ENCODE data around the gene SOX11. TPM values are rescaled to one million over a fixed set of nuclear protein-coding genes. Genes with fewer than 3 reads are reported as not detected.
"Not testable (repeated sequence)": the region's sequence is repeated elsewhere in the genome, so short reads cannot be mapped to it uniquely, and the experiment has no call there.

SOX11 gene
- total RNA-seq, 1 experiment from 2014 or later: 24.8 TPM

GRCh38 chr2:5665066-5665465, 27.1 kb upstream of the SOX11 start (continued):
- TF ChIP-seq ATF2 (CRISPR knock-in tag; IDR thresholded peaks at IDR 0.05; ENCODE audit: borderline replicate concordance, low read depth): no peak
- TF ChIP-seq TCF7 (CRISPR knock-in tag; IDR thresholded peaks at IDR 0.05; ENCODE audit: low read depth): no peak
- no peak for TF ChIP-seq IRF2 (CRISPR knock-in tag; IDR thresholded peaks at IDR 0.05; ENCODE audit: borderline replicate concordance, low read depth)
- no peak for TF ChIP-seq USF2 (CRISPR knock-in tag; IDR thresholded peaks at IDR 0.05)
- no peak for TF ChIP-seq TEAD4 (CRISPR knock-in tag; IDR thresholded peaks at IDR 0.05)
- TF ChIP-seq SOX15 (CRISPR knock-in tag; IDR thresholded peaks at IDR 0.05): no peak
- TF ChIP-seq OVOL2 (CRISPR knock-in tag; IDR thresholded peaks at IDR 0.05; ENCODE audit: borderline replicate concordance): no peak
- TF ChIP-seq NR1H2 (CRISPR knock-in tag; IDR thresholded peaks at IDR 0.05): no peak
- no peak for TF ChIP-seq SP1 (CRISPR knock-in tag; conservative IDR thresholded peaks at IDR 0.05)

- Mint-ChIP-seq H3K9me3 (peaks cover 60% of the 10 kb centered on the region), H3K4me3 (no peak overlapping the region), H3K27me3 (ENCODE audit: low read depth) (peaks cover 9% of the 10 kb centered on the region), H3K36me3 (peaks cover 46% of the 10 kb centered on the region), H3K27ac (no peak overlapping the region), H3K4me1 (no peaks in the 10 kb centered on the region)
- ChIA-PET CTCF (no interaction called here), POLR2A (no interaction called here)
- ATAC-seq (peak; percentile 36; the same call in 1 of the 2 replicates), DNase-seq (ENCODE audit: low spot score) (no peak)
- no peak for TF ChIP-seq ZSCAN18 (CRISPR knock-in tag; IDR thresholded peaks at IDR 0.05)
These were observed 25.4 kb upstream of the SOX11 start for GRCh38 chr2:5666798-5667197.

GRCh38 chr2:5667655-5668054, 24.5 kb upstream of the SOX11 start:
- H3K27me3 Mint-ChIP-seq (ENCODE audit: low read depth); ATAC-seq; DNase-seq (ENCODE audit: low spot score); H3K27ac Mint-ChIP-seq; CTCF ChIA-PET; H3K4me3 Mint-ChIP-seq; H3K4me1 Mint-ChIP-seq; POLR2A ChIA-PET: not testable (repeated sequence)
- H3K9me3 Mint-ChIP-seq: peaks cover 51% of the 10 kb centered on the region
- H3K36me3 Mint-ChIP-seq: peaks cover 38% of the 10 kb centered on the region

GRCh38 chr2:5668682-5669250, 23.4 kb upstream of the SOX11 start:
- ATAC-seq (no peak), DNase-seq (ENCODE audit: low spot score) (no peak)
- CTCF ChIA-PET: no interaction called here
- peaks cover 13% of the 10 kb centered on the region for H3K27me3 Mint-ChIP-seq (ENCODE audit: low read depth)
- no peak overlapping the region for H3K4me3 Mint-ChIP-seq
- H3K27ac Mint-ChIP-seq: no peak overlapping the region
- peaks cover 36% of the 10 kb centered on the region for H3K36me3 Mint-ChIP-seq
- no peak for TF ChIP-seq TP53 (CRISPR knock-in tag; IDR thresholded peaks at IDR 0.05)
- TF ChIP-seq ZNF423 (CRISPR knock-in tag; IDR thresholded peaks at IDR 0.05): no peak
- no peak for TF ChIP-seq MAX (CRISPR knock-in tag; IDR thresholded peaks at IDR 0.05)
- H3K4me1 Mint-ChIP-seq: no peaks in the 10 kb centered on the region
- peaks cover 42% of the 10 kb centered on the region for H3K9me3 Mint-ChIP-seq
- POLR2A ChIA-PET: no interaction called here

- ATAC-seq: no peak
- Mint-ChIP-seq H3K36me3 (peaks cover 28% of the 10 kb centered on the region), H3K27me3 (ENCODE audit: low read depth) (peaks cover 26% of the 10 kb centered on the region), H3K4me3 (peak overlapping the region; percentile 61), H3K27ac (no peak overlapping the region), H3K4me1 (0 out of 2 replicates have a peak, but pooled peaks cover 5% of the 10 kb centered on the region), H3K9me3 (peaks cover 35% of the 10 kb centered on the region)
- POLR2A ChIA-PET: no interaction called here
- no peak for DNase-seq (ENCODE audit: low spot score)
- CTCF ChIA-PET: no interaction called here
- TF ChIP-seq FOXP4 (CRISPR knock-in tag; IDR thresholded peaks at IDR 0.05) (no peak), ZBTB21 (CRISPR knock-in tag; IDR thresholded peaks at IDR 0.05; ENCODE audit: borderline replicate concordance) (no peak), TEAD4 (CRISPR knock-in tag; IDR thresholded peaks at IDR 0.05) (no peak), NR3C1 (CRISPR knock-in tag; conservative IDR thresholded peaks at IDR 0.05; ENCODE audit: low read depth) (no peak), ATF1 (CRISPR knock-in tag; IDR thresholded peaks at IDR 0.05) (no peak), OVOL2 (CRISPR knock-in tag; IDR thresholded peaks at IDR 0.05; ENCODE audit: borderline replicate concordance) (no peak), AFF4 (CRISPR knock-in tag; IDR thresholded peaks at IDR 0.05; ENCODE audit: borderline replicate concordance) (no peak)
These were observed 19.4 kb upstream of the SOX11 start for GRCh38 chr2:5672749-5673144.

Data from WTC11 (cell line).